Spinal cord (tissue), 10 donors: ENCODE data around the gene UBE2D4. TPM values are rescaled to one million over a fixed set of nuclear protein-coding genes. Genes with fewer than 3 reads are reported as not detected.
"Not testable (repeated sequence)": the region's sequence is repeated elsewhere in the genome, so short reads cannot be mapped to it uniquely, and the experiment has no call there.

Source experiments
- DNase-seq, 6 donors: peaks; one replicate each; pipeline versions ENCODE4 v3.0.0 to v3.0.0-alpha.2; 2013 to 2015; ENCODE audit warnings: low spot score in 6 of 6, low read depth in 4 of 6
- H3K27ac ChIP-seq: one replicate; pipeline ENCODE4 v1.5.1; 2013; ENCODE audit warnings: low read depth, low read length, control low read depth
- H3K27me3 ChIP-seq: one replicate; pipeline ENCODE4 v1.6.1; 2013; ENCODE audit warnings: low read length; ENCODE audit not compliant: control insufficient read depth, insufficient read depth
- H3K36me3 ChIP-seq: one replicate; pipeline ENCODE4 v1.6.1; 2013; ENCODE audit warnings: low read length; ENCODE audit not compliant: control insufficient read depth, insufficient read depth
- H3K4me1 ChIP-seq: one replicate; pipeline ENCODE4 v1.6.1; 2013; ENCODE audit warnings: low read length; ENCODE audit not compliant: control insufficient read depth, insufficient read depth
- H3K4me3 ChIP-seq: one replicate; pipeline ENCODE4 v1.5.1; 2013; ENCODE audit warnings: low read depth, low read length, control low read depth
- H3K9me3 ChIP-seq: one replicate; pipeline ENCODE4 v1.6.1; 2013; ENCODE audit warnings: low read length; ENCODE audit not compliant: control insufficient read depth, insufficient read depth
- WGBS: methylation state at CpG from one replicate; pipeline ENCODE4 v1.1.5; 2013; ENCODE audit warnings: missing lambda C conversion rate; ENCODE audit not compliant: insufficient coverage; 5-methylcytosine and 5-hydroxymethylcytosine counted together
- polyA plus RNA-seq, 2 donors: library from polyadenylated mRNA; unstranded; fragments of 120-200 nt; gene quantifications; one replicate each; pipeline ENCODE4 v1.2.1, GENCODE V29; 2013; ENCODE audit not compliant: insufficient read length in 2 of 2
- total RNA-seq, 2 donors: library from RNA; depleted of rRNA in 1 of 2; stranded (reverse); fragments of 120-200 nt in 1 of 2; fragments of >200 nt in 1 of 2; gene quantifications; one replicate each; pipeline versions ENCODE4 v1.2.3 to v1.2.4, GENCODE V29; 2013 to 2014
- donor health status: healthy.

UBE2D4 gene
- total and polyA plus RNA-seq, 4 donors: 20.7 to 42.0 (median 36.4) TPM

- H3K36me3 ChIP-seq: peaks cover 17% of the 10 kb centered on the region
- H3K27ac ChIP-seq, H3K9me3 ChIP-seq, H3K4me3 ChIP-seq, DNase-seq, H3K27me3 ChIP-seq, H3K4me1 ChIP-seq: not testable (repeated sequence)
- WGBS: no CpG with 5 or more reads among the region's 7 CpGs
Measured at GRCh38 chr7:43992896-43993295, 66.7 kb downstream of the UBE2D4 start.

- H3K27ac ChIP-seq, H3K4me1 ChIP-seq, H3K4me3 ChIP-seq, H3K27me3 ChIP-seq, DNase-seq, H3K9me3 ChIP-seq: not testable (repeated sequence)
- peaks cover 12% of the 10 kb centered on the region for H3K36me3 ChIP-seq
- no CpG with 5 or more reads among the region's 6 CpGs for WGBS
Measured at GRCh38 chr7:43994681-43995080, 68.4 kb downstream of the UBE2D4 start.

- not testable (repeated sequence) for DNase-seq, H3K27me3 ChIP-seq, H3K27ac ChIP-seq, H3K36me3 ChIP-seq, H3K4me3 ChIP-seq, H3K4me1 ChIP-seq, H3K9me3 ChIP-seq
- WGBS: no CpG with 5 or more reads among the region's 3 CpGs
Measured at GRCh38 chr7:43997532-43997931, 71.3 kb downstream of the UBE2D4 start, which contains the start of gene SPDYE1. Gene SPDYE1 (plus strand): TSS chr7:43997897. CDS start chr7:43999950, 2,053 bp downstream.

Other genes starting within 250 kb of the UBE2D4 start
- 10 to 100 TPM; 51.2 to 56.1 TPM for gene COA1, start 196.9 kb upstream of the UBE2D4 start, total RNA-seq
- 10 to 100 TPM; 62.1 to 72.8 TPM for gene COA1, start 196.9 kb upstream of the UBE2D4 start, polyA plus RNA-seq
- 10 to 100 TPM; 22.6 to 37.7 TPM for gene BLVRA, start 167.8 kb upstream of the UBE2D4 start, total RNA-seq
- 10 to 100 TPM; 48.0 to 48.9 TPM for gene BLVRA, start 167.8 kb upstream of the UBE2D4 start, polyA plus RNA-seq
- gene MRPS24, start 56.9 kb upstream of the UBE2D4 start, total RNA-seq: 100 to 1,000 TPM in 1 of 2 donors, 10 to 100 TPM in 1; 26.7 to 103 TPM
- 100 to 1,000 TPM; 106 to 108 TPM for gene MRPS24, start 56.9 kb upstream of the UBE2D4 start, polyA plus RNA-seq
- gene URGCP, start 19.8 kb upstream of the UBE2D4 start, total RNA-seq: 10 to 100 TPM; 26.4 to 33.5 TPM
- gene URGCP, start 19.8 kb upstream of the UBE2D4 start, polyA plus RNA-seq: 10 to 100 TPM; 36.8 to 44.3 TPM
- gene SPDYE1, start 71.5 kb downstream of the UBE2D4 start, total RNA-seq: under 1 TPM in 1 of 2 donors, not detected in 1; 0.10 TPM
- 1 to 10 TPM in 1 of 2 donors, under 1 TPM in 1; 0.33 to 4.1 TPM for gene SPDYE1, start 71.5 kb downstream of the UBE2D4 start, polyA plus RNA-seq
- gene DBNL, start 118.3 kb downstream of the UBE2D4 start, total RNA-seq: 10 to 100 TPM; 46.5 to 93.2 TPM
- 10 to 100 TPM; 84.8 to 90.3 TPM for gene DBNL, start 118.3 kb downstream of the UBE2D4 start, polyA plus RNA-seq
- 10 to 100 TPM in 1 of 2 donors, 1 to 10 TPM in 1; 3.5 to 10.7 TPM for gene PGAM2, start 139.1 kb downstream of the UBE2D4 start, total RNA-seq
- gene PGAM2, start 139.1 kb downstream of the UBE2D4 start, polyA plus RNA-seq: 10 to 100 TPM; 13.3 to 13.6 TPM
- 10 to 100 TPM in 1 of 2 donors, 1 to 10 TPM in 1; 8.8 to 16.3 TPM for gene POLM, start 156.1 kb downstream of the UBE2D4 start, total RNA-seq
- gene POLM, start 156.1 kb downstream of the UBE2D4 start, polyA plus RNA-seq: 10 to 100 TPM; 14.4 to 22.6 TPM
- gene AEBP1, start 177.9 kb downstream of the UBE2D4 start, total RNA-seq: 100 to 1,000 TPM in 1 of 2 donors, 10 to 100 TPM in 1; 39.9 to 102 TPM
- 10 to 100 TPM; 61.3 to 83.2 TPM for gene AEBP1, start 177.9 kb downstream of the UBE2D4 start, polyA plus RNA-seq
- 10 to 100 TPM; 40.7 to 94.7 TPM for gene POLD2, start 197.1 kb downstream of the UBE2D4 start, total RNA-seq
- 100 to 1,000 TPM; 106 to 115 TPM for gene POLD2, start 197.1 kb downstream of the UBE2D4 start, polyA plus RNA-seq
- under 1 TPM in 1 of 2 donors, not detected in 1; 0.66 TPM for gene MYL7, start 214.9 kb downstream of the UBE2D4 start, total RNA-seq
- gene MYL7, start 214.9 kb downstream of the UBE2D4 start, polyA plus RNA-seq: 1 to 10 TPM; 2.2 to 4.5 TPM